Loucy (cell line): Measurements from ENCODE around the gene TRAPPC2L.

Source experiments
- H2AFZ ChIP-seq: fragments of 200-600 bp; sonication (generic); 2 replicates; pipeline ENCODE4 v1.6.0; 2016; ENCODE audit warnings: antibody characterized with exemption, mild to moderate bottlenecking, low read length, moderate library complexity
- H3F3A ChIP-seq: fragments of 200-600 bp; 2 replicates; pipeline ENCODE4 v1.6.0; 2016; ENCODE audit warnings: antibody characterized with exemption, low read depth, mild to moderate bottlenecking
- H3K27me3 ChIP-seq: fragments of 200-600 bp; sonication (generic); 2 replicates; pipeline ENCODE4 v1.6.1; 2014; ENCODE audit warnings: low read length, mild to moderate bottlenecking; ENCODE audit not compliant: insufficient read depth, poor library complexity, severe bottlenecking
- H3K36me3 ChIP-seq: fragments of 200-600 bp; sonication (generic); 2 replicates; pipeline ENCODE4 v1.6.1; 2016; ENCODE audit warnings: low read length; ENCODE audit not compliant: insufficient read depth
- H3K4me1 ChIP-seq: fragments of 200-600 bp; sonication (generic); 2 replicates; pipeline ENCODE4 v1.5.1; 2014; ENCODE audit warnings: low read length, mild to moderate bottlenecking; ENCODE audit not compliant: insufficient read depth, poor library complexity, severe bottlenecking
- H3K4me2 ChIP-seq: fragments of 200-600 bp; sonication (generic); 2 replicates; pipeline ENCODE4 v1.6.0; 2014; ENCODE audit warnings: antibody characterized with exemption, low read length, low read depth, mild to moderate bottlenecking; ENCODE audit not compliant: poor library complexity, severe bottlenecking
- H3K4me3 ChIP-seq: fragments of 200-600 bp; sonication (generic); 2 replicates; pipeline ENCODE4 v1.5.1; 2014; ENCODE audit warnings: low read length, mild to moderate bottlenecking, mixed read lengths; ENCODE audit not compliant: poor library complexity, severe bottlenecking
- H3K79me2 ChIP-seq: fragments of 200-600 bp; sonication (generic); 2 replicates; pipeline ENCODE4 v1.6.1; 2014; ENCODE audit warnings: low read length; ENCODE audit not compliant: insufficient read depth
- H3K9ac ChIP-seq: fragments of 200-600 bp; sonication (generic); 2 replicates; pipeline ENCODE4 v1.6.0; 2014; ENCODE audit warnings: mild to moderate bottlenecking, low read depth, low read length, moderate library complexity; ENCODE audit not compliant: poor library complexity, severe bottlenecking
- H3K9me2 ChIP-seq: fragments of 200-600 bp; sonication (generic); replicated peaks from 2 replicates; pipeline ENCODE4 v1.6.1; 2016; ENCODE audit warnings: low read depth, low read length, mixed read lengths
- H3K9me3 ChIP-seq: fragments of 200-600 bp; sonication (generic); 2 replicates; pipeline ENCODE4 v1.6.1; 2014; ENCODE audit warnings: mild to moderate bottlenecking, antibody characterized with exemption, low read length, low read depth; ENCODE audit not compliant: insufficient read depth
- H4K20me1 ChIP-seq: fragments of 200-600 bp; sonication (generic); 2 replicates; pipeline ENCODE4 v1.6.0; 2014; ENCODE audit warnings: antibody characterized with exemption, low read length, mild to moderate bottlenecking; ENCODE audit not compliant: insufficient read depth, poor library complexity, severe bottlenecking
- EZH2phosphoT487 ChIP-seq: fragments of 200-600 bp; IDR thresholded peaks from 2 replicates; pipeline ENCODE4 v1.6.1; 2018; ENCODE audit warnings: antibody characterized with exemption, mild to moderate bottlenecking, moderate library complexity, borderline replicate concordance
- TF ChIP-seq, protein P1 (sequence below): fragments of 200-600 bp; sonication (generic); conservative IDR thresholded peaks from 2 replicates; pipeline ENCODE4 v1.5.1; 2014; ENCODE audit warnings: mild to moderate bottlenecking, antibody characterized with exemption, low read length

Gene TRAPPC2L

DNA sequence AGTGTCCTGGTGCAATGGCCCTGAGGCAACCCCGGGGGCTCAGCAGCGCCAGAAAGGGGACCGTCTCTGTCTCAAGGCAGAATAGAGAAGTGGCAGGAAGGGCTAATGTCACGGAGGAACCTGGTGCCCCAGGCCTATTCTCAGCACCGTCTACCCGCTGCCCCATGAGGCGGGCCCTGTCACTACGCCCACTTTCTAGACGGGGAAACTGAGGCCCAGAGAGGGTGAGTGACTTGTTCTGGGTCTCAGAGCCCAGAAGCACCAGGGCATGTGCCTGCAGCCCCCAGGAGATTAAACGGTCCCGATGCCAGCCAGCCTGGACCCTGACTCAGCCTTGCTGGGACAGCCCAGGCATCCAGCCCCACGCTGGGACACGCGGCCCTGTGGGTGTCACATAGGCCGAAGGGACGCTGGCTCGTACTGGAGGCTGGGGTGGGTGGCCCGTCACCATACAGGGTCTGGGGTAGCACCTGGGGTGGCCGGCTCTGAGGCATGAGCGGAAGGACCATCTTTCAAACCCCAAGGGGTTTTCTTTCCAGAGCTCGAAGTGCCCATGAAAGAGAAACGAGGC is 49.7 kb downstream of the TRAPPC2L start:
- Histone ChIP-seq H3K4me3 (no peak overlapping the region), H3K4me1 (no peaks in the 10 kb centered on the region), H3K4me2 (no peak overlapping the region), H3K79me2 (peaks cover 73% of the 10 kb centered on the region; the same call in 1 of the 2 replicates), H3K36me3 (peaks cover 5% of the 10 kb centered on the region; the same call in 1 of the 2 replicates), H2AFZ (no peak overlapping the region), H3K9me2 (no peaks in the 10 kb centered on the region), H4K20me1 (peaks cover 59% of the 10 kb centered on the region), H3K27me3 (no peaks in the 10 kb centered on the region), H3K9me3 (no peaks in the 10 kb centered on the region), H3K9ac (no peak overlapping the region), H3F3A (no peaks in the 10 kb centered on the region)
- no peak for TF ChIP-seq EZH2phosphoT487
- TF ChIP-seq, protein P1, sequence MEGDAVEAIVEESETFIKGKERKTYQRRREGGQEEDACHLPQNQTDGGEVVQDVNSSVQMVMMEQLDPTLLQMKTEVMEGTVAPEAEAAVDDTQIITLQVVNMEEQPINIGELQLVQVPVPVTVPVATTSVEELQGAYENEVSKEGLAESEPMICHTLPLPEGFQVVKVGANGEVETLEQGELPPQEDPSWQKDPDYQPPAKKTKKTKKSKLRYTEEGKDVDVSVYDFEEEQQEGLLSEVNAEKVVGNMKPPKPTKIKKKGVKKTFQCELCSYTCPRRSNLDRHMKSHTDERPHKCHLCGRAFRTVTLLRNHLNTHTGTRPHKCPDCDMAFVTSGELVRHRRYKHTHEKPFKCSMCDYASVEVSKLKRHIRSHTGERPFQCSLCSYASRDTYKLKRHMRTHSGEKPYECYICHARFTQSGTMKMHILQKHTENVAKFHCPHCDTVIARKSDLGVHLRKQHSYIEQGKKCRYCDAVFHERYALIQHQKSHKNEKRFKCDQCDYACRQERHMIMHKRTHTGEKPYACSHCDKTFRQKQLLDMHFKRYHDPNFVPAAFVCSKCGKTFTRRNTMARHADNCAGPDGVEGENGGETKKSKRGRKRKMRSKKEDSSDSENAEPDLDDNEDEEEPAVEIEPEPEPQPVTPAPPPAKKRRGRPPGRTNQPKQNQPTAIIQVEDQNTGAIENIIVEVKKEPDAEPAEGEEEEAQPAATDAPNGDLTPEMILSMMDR = no peak

DNA sequence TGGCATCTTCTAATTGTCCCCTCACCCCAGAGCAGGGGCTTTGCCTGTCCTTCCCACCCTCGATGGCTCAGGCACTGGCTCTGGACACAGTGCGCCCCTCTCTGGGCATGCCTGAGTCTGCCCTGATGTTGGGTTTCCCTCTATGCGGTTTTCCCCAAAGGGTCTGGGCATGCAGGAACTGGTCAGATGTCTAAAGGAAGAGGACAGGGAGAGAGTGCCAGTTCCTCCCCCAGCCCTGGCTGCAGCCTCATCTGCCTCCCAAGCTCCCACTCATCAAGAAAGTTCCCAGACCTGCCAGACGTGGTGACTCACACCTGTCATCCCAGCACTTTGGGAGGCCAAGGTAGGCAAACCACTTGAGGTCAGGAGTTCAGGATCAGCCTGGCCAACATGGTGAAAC is 50.8 kb downstream of the TRAPPC2L start:
- H3F3A ChIP-seq = no peaks in the 10 kb centered on the region
- no peak overlapping the region for H3K9ac ChIP-seq
- H2AFZ ChIP-seq = no peak overlapping the region
- no peaks in the 10 kb centered on the region for H3K4me1 ChIP-seq
- H3K9me3 ChIP-seq = no peaks in the 10 kb centered on the region
- no peak overlapping the region for H3K4me3 ChIP-seq
- no peak overlapping the region for H3K4me2 ChIP-seq
- H3K9me2 ChIP-seq = no peaks in the 10 kb centered on the region
- H3K27me3 ChIP-seq = no peaks in the 10 kb centered on the region
- TF ChIP-seq EZH2phosphoT487 = no peak
- TF ChIP-seq, protein P1 = no peak
- H3K36me3 ChIP-seq = no peaks in the 10 kb centered on the region; the same call in 1 of the 2 replicates
- H4K20me1 ChIP-seq = peaks cover 65% of the 10 kb centered on the region
- H3K79me2 ChIP-seq = peaks cover 84% of the 10 kb centered on the region; the same call in 1 of the 2 replicates

DNA sequence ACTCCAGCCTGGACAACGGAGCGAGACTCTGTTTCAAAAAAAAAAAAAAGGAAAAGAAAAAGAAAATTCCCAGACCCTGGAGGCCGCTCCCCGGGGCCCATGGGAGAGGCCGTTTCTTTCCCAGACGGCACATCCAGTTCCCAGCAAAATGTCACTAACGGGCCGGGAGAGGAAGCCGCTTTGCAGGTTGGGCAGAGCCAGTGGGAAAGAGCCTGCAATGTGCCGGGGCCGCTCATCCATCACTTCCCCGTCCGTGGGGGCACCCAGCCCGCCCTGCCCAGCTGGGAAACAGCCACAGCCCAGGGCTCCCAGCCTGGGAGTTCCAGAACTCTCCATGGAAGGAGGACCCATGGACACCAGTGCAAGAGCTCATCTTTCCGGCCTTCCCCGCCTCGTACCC is 51.4 kb downstream of the TRAPPC2L start:
- Histone ChIP-seq H3K4me2 (no peak overlapping the region), H3F3A (no peaks in the 10 kb centered on the region), H3K4me1 (no peaks in the 10 kb centered on the region), H2AFZ (no peak overlapping the region), H3K9me3 (no peaks in the 10 kb centered on the region), H3K79me2 (peaks cover 90% of the 10 kb centered on the region; the same call in 1 of the 2 replicates), H4K20me1 (peaks cover 65% of the 10 kb centered on the region), H3K27me3 (no peaks in the 10 kb centered on the region), H3K36me3 (peaks cover 3% of the 10 kb centered on the region; the same call in 1 of the 2 replicates), H3K4me3 (no peak overlapping the region), H3K9me2 (no peaks in the 10 kb centered on the region), H3K9ac (no peak overlapping the region)
- no peak for TF ChIP-seq EZH2phosphoT487
- TF ChIP-seq, protein P1 = no peak
